ENCODE data around the gene SSBP3.
A peak's percentile ranks its signal among the peaks of the same experiment; 100 is the strongest.
"Not testable (repeated sequence)": the region's sequence is repeated elsewhere in the genome, so short reads cannot be mapped to it uniquely, and the experiment has no call there.

Gene SSBP3

GRCh38 chr1:54220004-54220811 is 186.0 kb downstream of the SSBP3 start:
- DNase-seq (ENCODE audit: low read depth) = no peak

- no peak for DNase-seq (ENCODE audit: low read depth)
Observed at GRCh38 chr1:54219688-54220003, 186.5 kb downstream of the SSBP3 start.

GRCh38 chr1:54218883-54219687 is 187.1 kb downstream of the SSBP3 start:
- no peak for DNase-seq (ENCODE audit: low read depth)

GRCh38 chr1:54215523-54215922 is 190.7 kb downstream of the SSBP3 start:
- no peak for DNase-seq (ENCODE audit: low read depth)

GRCh38 chr1:54212872-54213271 is 193.3 kb downstream of the SSBP3 start:
- DNase-seq (ENCODE audit: low read depth) = no peak

GRCh38 chr1:54207896-54208295 is 198.3 kb downstream of the SSBP3 start:
- DNase-seq (ENCODE audit: low read depth) = not testable (repeated sequence)

GRCh38 chr1:54207287-54207686 is 198.9 kb downstream of the SSBP3 start:
- no peak for DNase-seq (ENCODE audit: low read depth)

- DNase-seq (ENCODE audit: low read depth) = no peak
Observed at GRCh38 chr1:54204199-54204598, 202.0 kb downstream of the SSBP3 start.

- DNase-seq (ENCODE audit: low read depth) = no peak
Observed at GRCh38 chr1:54200519-54200997, 205.6 kb downstream of the SSBP3 start.

- DNase-seq (ENCODE audit: low read depth) = peak; percentile 83
Observed at GRCh38 chr1:54199765-54200518, 206.3 kb downstream of the SSBP3 start, which contains the start of the genes CYB5RL and MRPL37. TSS of gene CYB5RL (minus strand) at chr1:54200030. CDS start at chr1:54195616, 4,414 bp downstream. TSS of gene MRPL37 (plus strand) at chr1:54200167. CDS start at chr1:54200244, 77 bp downstream.

GRCh38 chr1:54199151-54199764 is 206.9 kb downstream of the SSBP3 start:
- no peak for DNase-seq (ENCODE audit: low read depth)

- DNase-seq (ENCODE audit: low read depth) = no peak
Observed at GRCh38 chr1:54193453-54193852, 212.7 kb downstream of the SSBP3 start.

GRCh38 chr1:54191525-54191924 is 214.7 kb downstream of the SSBP3 start:
- no peak for DNase-seq (ENCODE audit: low read depth)

- no peak for DNase-seq (ENCODE audit: low read depth)
Observed at GRCh38 chr1:54190526-54190925, 215.7 kb downstream of the SSBP3 start.

GRCh38 chr1:54188291-54188690 is 217.9 kb downstream of the SSBP3 start:
- DNase-seq (ENCODE audit: low read depth) = no peak

- no peak for DNase-seq (ENCODE audit: low read depth)
Observed at GRCh38 chr1:54186056-54186455, 220.1 kb downstream of the SSBP3 start.

- DNase-seq (ENCODE audit: low read depth) = no peak
Observed at GRCh38 chr1:54180701-54181360, 225.4 kb downstream of the SSBP3 start.

- no peak for DNase-seq (ENCODE audit: low read depth)
Observed at GRCh38 chr1:54178296-54179070, 227.7 kb downstream of the SSBP3 start.

GRCh38 chr1:54177726-54178125 is 228.5 kb downstream of the SSBP3 start:
- DNase-seq (ENCODE audit: low read depth) = no peak

- no peak for DNase-seq (ENCODE audit: low read depth)
Observed at GRCh38 chr1:54176621-54177327, 229.4 kb downstream of the SSBP3 start.
